Stimulated activated CD8-positive, alpha-beta memory T cell treated with anti-CD3 and anti-CD28 coated beads, Interleukin-15, amount 100 ng/mL, for 4 hours (primary cell): ENCODE results near the gene GAL3ST1.
"Not testable (repeated sequence)": the region's sequence is repeated elsewhere in the genome, so short reads cannot be mapped to it uniquely, and the experiment has no call there.

ENCODE experiments used
- DNase-seq, 2 donors: peaks; one replicate each; pipeline ENCODE4 v3.0.0-alpha.2; 2020; ENCODE audit warnings: low read depth in 2 of 2

The GAL3ST1 gene

GRCh38 chr22:30596886-30597285 lies 22.4 kb upstream of the GAL3ST1 start:
- no peak for DNase-seq

DNA sequence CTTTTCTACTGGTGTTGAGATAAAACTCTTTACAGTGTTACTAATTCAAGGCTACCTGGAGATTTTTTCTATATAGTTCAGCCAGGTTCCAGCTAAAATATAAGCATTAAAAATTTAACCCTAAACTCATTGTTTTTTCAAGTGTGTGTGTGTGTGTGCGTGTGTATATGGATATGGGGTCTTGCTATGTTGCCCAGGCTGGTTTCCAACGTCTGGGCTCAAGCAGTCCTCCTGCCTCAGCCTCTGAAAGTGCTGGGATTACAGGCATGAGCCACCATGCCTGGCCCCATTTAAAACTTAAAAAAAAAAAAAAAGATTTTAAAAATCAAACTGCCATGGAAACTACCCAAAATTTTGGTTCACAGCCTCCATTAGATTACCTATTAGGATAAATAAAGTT lies 21.7 kb upstream of the GAL3ST1 start:
- DNase-seq, result no peak

DNA sequence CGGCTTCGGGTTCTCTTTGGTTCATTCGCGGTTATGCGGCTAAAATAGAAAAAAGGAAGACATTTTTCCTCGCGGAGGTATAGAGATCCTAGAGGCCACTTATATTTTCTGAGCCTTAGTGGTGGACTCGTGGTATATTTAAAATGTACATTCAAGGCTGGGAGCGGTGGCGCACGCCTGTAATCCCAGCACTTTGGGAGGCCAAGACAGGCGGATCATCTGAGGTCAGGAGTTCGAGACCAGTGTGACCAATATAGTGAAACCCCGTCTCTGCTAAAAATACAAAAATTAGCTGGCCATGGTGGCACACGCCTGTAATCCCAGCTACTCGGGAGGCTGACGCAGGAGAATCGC lies 17.9 kb upstream of the GAL3ST1 start:
- not testable (repeated sequence) for DNase-seq

DNA sequence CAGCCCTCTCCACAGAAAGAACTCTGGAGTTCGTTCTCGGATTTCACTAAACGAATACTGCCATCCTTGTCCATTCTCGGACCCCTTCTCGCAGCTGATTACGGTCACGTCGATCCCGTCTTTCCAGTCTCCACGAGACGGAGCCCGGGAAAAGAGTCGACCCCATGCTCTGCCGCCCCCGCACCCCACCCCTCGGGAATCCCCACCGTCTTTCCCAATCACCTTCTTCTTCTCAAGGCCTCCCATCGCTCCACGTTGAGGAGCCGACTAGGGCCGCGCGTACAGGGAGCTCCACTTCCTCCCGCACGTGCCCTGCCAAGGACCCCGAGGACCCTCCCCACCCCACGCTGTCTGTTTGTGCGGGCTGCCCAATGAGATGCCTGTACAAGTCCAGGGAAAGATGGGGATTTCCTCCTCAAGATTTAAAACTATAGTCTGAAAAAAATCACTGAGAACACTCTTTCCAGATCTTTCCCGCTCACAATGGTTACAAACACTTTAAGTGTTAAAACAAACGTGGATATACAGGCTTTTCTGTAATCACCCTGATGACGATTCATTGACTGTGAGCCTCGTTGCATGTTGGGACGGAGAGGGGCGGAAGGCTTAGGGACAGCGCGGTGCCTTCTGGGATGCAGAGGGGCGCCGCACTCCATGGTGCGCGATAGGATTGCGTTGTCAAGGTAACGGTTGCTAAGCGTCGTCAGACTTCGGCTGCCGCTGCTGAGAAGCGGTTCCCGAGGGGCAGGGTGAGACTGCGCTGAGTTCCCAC lies 17.3 kb upstream of the GAL3ST1 start, which contains the start of gene PES1:
Gene PES1 (minus strand): TSS at position 323 of the 772 bp plus-strand sequence. CDS start 77 bp downstream, at position 246.
- DNase-seq, result peak; percentile 88 to 93

GRCh38 chr22:30591191-30591587 lies 16.7 kb upstream of the GAL3ST1 start:
- no peak for DNase-seq

- DNase-seq, result no peak
These were observed 11.9 kb upstream of the GAL3ST1 start for GRCh38 chr22:30586414-30586813.

DNA sequence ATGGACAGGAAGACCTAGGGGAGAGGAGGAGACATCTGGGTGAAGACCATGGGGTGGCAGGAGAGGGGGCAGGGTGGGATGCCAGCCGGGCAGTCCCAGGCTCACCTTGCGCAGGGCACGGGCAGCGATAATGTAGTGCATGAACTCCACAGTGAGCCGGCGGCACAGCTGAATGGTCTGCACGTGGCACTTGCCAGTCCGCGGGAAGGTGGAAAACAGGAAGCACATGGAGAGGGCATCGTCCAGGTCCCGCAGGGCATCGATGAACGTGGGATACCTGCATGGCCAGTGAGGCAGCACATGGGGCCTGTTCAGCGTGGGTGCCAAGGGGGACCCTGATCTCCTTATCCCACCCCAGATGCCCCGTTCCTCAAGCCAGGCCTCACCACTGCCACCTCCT lies 10.0 kb upstream of the GAL3ST1 start:
- DNase-seq, result no peak

- DNase-seq, result no peak
These were observed 8.5 kb upstream of the GAL3ST1 start for GRCh38 chr22:30582788-30583545.

DNA sequence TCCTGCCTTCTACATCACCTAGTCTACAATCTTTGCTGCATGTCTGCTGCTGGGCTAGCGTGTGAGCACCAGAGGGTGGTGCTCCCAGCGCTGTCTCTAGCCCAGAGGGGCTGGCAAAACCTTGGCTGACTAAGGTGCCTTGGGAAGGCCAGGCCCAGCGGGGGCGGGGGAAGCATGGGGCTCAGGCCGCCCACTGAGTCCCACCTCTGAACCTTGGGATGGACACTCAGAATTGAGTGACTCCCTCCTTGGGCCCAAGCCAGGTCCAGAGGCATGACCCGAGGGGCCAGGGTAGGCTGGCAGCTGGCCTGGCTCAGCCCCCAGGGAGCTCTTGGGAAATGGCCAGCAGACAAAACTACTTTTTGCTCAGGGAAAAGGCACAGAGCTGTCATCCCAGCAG lies 7.6 kb upstream of the GAL3ST1 start:
- no peak for DNase-seq

DNA sequence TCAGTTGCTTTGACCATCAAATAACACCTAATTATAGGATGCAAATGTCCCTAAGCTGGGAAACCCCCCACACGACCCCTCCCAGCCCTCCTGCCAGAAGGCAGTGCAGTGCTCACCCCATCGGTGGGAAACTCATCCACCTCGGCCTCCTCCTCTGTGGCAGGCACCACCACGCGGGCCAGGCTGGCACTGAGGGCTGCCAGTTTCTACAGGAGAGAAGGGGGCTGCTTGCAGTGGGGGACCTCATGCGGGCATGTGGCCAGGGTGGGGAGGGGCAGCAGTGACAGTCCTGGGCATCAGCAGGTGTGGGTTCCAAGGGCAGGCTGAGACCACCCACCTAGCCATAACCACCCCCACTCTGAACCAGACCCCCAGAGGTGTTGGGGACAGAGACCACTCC lies 6.4 kb upstream of the GAL3ST1 start:
- DNase-seq, result no peak

GRCh38 chr22:30578481-30578880 lies 4.0 kb upstream of the GAL3ST1 start:
- DNase-seq, result no peak

DNA sequence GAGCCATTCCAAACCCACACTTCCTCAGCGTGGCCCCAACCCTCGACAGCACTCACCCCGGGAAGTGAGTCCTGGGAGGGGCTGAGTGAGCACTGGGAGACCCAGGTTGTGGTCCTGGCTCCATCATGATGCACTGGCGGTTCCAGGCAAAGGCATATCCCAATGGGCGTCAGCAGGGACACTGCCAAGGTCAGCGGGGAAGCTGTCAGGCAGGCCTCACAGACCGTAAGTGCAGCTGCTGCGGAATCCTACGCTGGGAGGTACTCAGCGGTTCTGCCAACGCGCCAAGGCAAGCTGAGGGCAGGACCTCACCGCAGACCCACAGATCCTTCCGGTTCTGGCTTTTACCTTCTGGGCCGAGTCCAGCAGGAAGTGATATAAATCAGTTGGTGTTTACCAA lies 1.4 kb upstream of the GAL3ST1 start:
- no peak for DNase-seq

- no peak for DNase-seq
These were observed 669 bp upstream of the GAL3ST1 start for GRCh38 chr22:30574997-30575671.

DNA sequence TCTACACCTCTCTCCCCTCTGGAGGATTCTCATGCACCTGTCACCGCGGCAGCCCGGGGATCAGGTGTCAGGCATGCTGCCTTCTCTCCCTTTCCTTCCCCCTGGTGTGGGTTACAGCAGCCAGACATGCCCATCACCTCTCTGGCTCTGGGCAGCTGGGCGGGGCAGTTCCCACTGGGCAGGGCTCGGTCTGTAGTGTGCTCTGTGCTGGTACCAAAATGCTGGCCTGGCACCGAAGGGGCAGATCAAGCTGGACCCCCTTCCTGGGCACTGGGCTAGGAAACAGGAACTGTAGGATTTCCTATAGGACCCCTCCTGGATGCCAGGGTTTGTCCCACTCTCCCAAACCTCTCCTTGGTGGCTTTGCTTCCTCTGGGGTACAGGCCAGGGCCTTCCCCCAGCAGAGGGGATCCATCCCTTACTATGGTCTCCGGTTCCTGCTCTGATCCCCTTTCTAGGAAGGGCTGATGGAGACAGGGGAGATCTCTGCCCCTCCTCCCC lies 821 bp downstream of the GAL3ST1 start:
- DNase-seq, result no peak

GRCh38 chr22:30572840-30573593 lies 1.4 kb downstream of the GAL3ST1 start:
- no peak for DNase-seq

DNA sequence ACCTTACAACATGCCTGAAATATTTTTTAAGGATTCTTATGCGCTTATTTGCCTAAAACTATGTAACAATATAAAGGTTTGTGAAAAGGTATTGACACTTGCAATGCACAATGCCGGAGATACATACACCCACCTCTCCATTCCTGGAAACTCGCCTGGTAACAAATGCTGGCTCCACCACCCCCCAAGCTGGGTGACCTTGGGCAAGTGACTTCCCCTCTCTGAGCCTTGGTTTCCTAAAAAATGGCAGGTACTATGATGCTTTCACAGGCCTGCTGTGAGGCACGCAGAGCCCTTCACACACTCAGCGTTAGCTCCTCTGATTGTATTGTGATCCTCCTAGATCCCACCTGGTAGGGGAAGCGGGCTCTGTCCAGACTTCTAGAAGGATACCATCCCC lies 2.3 kb downstream of the GAL3ST1 start:
- DNase-seq, result no peak

GRCh38 chr22:30569674-30570202 lies 4.7 kb downstream of the GAL3ST1 start:
- no peak for DNase-seq

DNA sequence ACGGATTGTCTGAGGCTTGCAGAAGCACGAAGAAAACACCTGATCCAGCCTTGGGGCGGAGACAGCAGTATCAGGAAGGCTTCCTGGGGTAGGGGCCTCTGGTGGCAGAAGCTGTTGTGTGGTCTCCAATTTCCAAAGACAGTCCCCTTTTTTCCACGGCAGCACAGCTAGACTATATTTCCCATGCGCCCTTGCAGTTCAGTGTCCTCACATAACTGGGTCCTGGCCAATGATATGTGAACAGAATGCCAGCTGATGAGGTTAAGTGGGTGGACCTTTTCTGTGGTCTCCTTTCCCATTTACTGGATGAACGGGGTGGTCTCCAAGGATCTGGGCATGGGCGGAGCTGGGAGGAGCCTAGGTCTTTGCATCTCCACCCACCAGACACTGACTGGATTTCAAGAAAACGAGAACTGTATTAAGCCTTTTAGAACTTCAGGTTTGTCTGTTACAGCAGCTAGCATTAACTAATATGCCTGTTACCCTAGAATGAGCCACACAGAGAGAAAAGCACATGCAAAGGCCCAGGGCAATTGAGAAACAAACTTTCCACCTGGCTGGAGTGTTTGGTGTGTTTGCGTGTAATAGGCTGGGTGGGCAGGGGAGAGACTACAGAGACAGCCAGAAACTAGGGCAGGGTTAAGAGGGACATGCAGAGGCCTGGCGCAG lies 6.2 kb downstream of the GAL3ST1 start:
- DNase-seq, result no peak

GRCh38 chr22:30567277-30567676 lies 7.2 kb downstream of the GAL3ST1 start:
- DNase-seq, result not testable (repeated sequence)

- DNase-seq, result no peak
These were observed 8.3 kb downstream of the GAL3ST1 start for GRCh38 chr22:30566125-30566524.

DNA sequence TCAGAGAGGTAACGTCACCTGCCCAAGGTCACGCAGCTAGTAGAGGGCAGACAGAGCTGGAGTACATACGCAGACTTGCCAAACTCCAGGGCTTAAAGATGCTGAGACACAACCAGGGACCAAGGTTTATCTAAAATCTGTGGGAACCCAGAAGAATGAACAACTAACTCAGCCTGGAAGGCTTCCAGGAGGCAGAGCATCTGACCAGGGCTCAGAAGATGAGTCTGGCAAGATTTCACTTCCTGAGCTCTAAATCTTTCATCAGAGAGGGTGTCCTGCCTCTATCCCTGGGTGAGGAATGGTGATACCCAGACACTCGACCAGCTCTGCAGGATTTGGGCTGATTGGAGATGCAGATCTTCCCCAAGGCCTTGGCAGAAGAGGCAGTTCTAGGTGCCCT lies 9.1 kb downstream of the GAL3ST1 start:
- no peak for DNase-seq
